NK-92 (cell line): ENCODE measurements around the gene C15orf61.

Experiments
- DNase-seq: peaks from one replicate; lab custom pipeline; 2025; ENCODE audit not compliant: unreplicated experiment; lab: John Stamatoyannopoulos, UW

C15orf61 gene

GRCh38 chr15:67512933-67513714, 7.8 kb upstream of the C15orf61 start:
- no peak for DNase-seq

GRCh38 chr15:67515090-67515489, 5.8 kb upstream of the C15orf61 start:
- no peak for DNase-seq

- no peak for DNase-seq
Measured at GRCh38 chr15:67515557-67515956, 5.4 kb upstream of the C15orf61 start.

- no peak for DNase-seq
Measured at GRCh38 chr15:67520321-67521028, 456 bp upstream of the C15orf61 start.

GRCh38 chr15:67521783-67522568, 1.0 kb downstream of the C15orf61 start:
- DNase-seq: no peak

GRCh38 chr15:67523330-67523729, 2.4 kb downstream of the C15orf61 start:
- no peak for DNase-seq

- DNase-seq: no peak
Measured at GRCh38 chr15:67524235-67524634, 3.3 kb downstream of the C15orf61 start.

GRCh38 chr15:67528513-67528912, 7.6 kb downstream of the C15orf61 start:
- DNase-seq: no peak

GRCh38 chr15:67531379-67531914, 10.5 kb downstream of the C15orf61 start:
- DNase-seq: no peak

- DNase-seq: no peak
Measured at GRCh38 chr15:67533873-67534272, 12.9 kb downstream of the C15orf61 start.

GRCh38 chr15:67534360-67534759, 13.4 kb downstream of the C15orf61 start:
- DNase-seq: no peak

- DNase-seq: no peak
Measured at GRCh38 chr15:67537771-67538170, 16.8 kb downstream of the C15orf61 start.

GRCh38 chr15:67542420-67543347, 21.8 kb downstream of the C15orf61 start, which contains the start of gene MAP2K5:
TSS of gene MAP2K5 (plus strand) at chr15:67542703. CDS start at chr15:67543336, 633 bp downstream.
- DNase-seq: no peak

GRCh38 chr15:67543348-67543718, 22.4 kb downstream of the C15orf61 start:
- DNase-seq: no peak

- DNase-seq: no peak
Measured at GRCh38 chr15:67544475-67544874, 23.5 kb downstream of the C15orf61 start.

- no peak for DNase-seq
Measured at GRCh38 chr15:67545864-67546263, 24.9 kb downstream of the C15orf61 start.

GRCh38 chr15:67547064-67547463, 26.1 kb downstream of the C15orf61 start:
- DNase-seq: no peak

GRCh38 chr15:67547836-67548235, 26.9 kb downstream of the C15orf61 start:
- DNase-seq: no peak

GRCh38 chr15:67548236-67548852, 27.4 kb downstream of the C15orf61 start:
- no peak for DNase-seq
